OCI-LY3 (cell line): ENCODE data around the gene CARD9.

Source experiments
- H2AFZ ChIP-seq: fragments of 200-600, 300-600 bp; shearing (Covaris generic); 2 replicates; pipeline ENCODE4 v1.6.0; 2014; ENCODE audit warnings: antibody characterized with exemption, low read depth, low read length
- H3K27ac ChIP-seq: fragments of 200-600, 300-600 bp; sonication (generic); 2 replicates; pipeline ENCODE4 v1.5.1; 2014; ENCODE audit warnings: mild to moderate bottlenecking, low read length, moderate library complexity, mixed read lengths
- H3K27me3 ChIP-seq: fragments of 200-600, 300-600 bp; sonication (generic); 2 replicates; pipeline ENCODE4 v1.6.1; 2014; ENCODE audit warnings: low read depth, low read length, mixed read lengths
- H3K36me3 ChIP-seq: fragments of 200-600, 300-600 bp; sonication (generic); replicated peaks from 2 replicates; pipeline ENCODE3; 2014; ENCODE audit warnings: low read depth, low read length, mixed read lengths
- H3K4me1 ChIP-seq: fragments of 300-600, 200-600 bp; sonication (generic); 2 replicates; pipeline ENCODE4 v1.6.1; 2014; ENCODE audit warnings: low read length, mixed read lengths
- H3K4me2 ChIP-seq: fragments of 200-600, 300-600 bp; sonication (generic); 2 replicates; pipeline ENCODE4 v1.6.1; 2014; ENCODE audit warnings: low read length, mixed read lengths
- H3K4me3 ChIP-seq: fragments of 300-600, 200-600 bp; sonication (generic); 2 replicates; pipeline ENCODE4 v1.5.1; 2014; ENCODE audit warnings: antibody characterized with exemption, mild to moderate bottlenecking, low read length, moderate library complexity
- H3K79me2 ChIP-seq: fragments of 300-600, 200-600 bp; shearing (Covaris generic); 2 replicates; pipeline ENCODE4 v1.6.1; 2014; ENCODE audit warnings: mild to moderate bottlenecking, low read length, mixed read lengths
- H3K9ac ChIP-seq: fragments of 300-600, 200-600 bp; shearing (Covaris generic); 2 replicates; pipeline ENCODE4 v1.6.0; 2014; ENCODE audit warnings: mild to moderate bottlenecking, low read length, moderate library complexity
- H3K9me3 ChIP-seq: fragments of 200-600, 300-600 bp; shearing (Covaris generic); 2 replicates; pipeline ENCODE4 v1.6.1; 2014; ENCODE audit warnings: low read length, mixed read lengths; ENCODE audit not compliant: insufficient read depth
- H4K20me1 ChIP-seq: fragments of 200-600, 300-600 bp; sonication (generic); 2 replicates; pipeline ENCODE4 v1.6.1; 2016; ENCODE audit warnings: low read length, mixed read lengths; ENCODE audit not compliant: insufficient read depth
- EZH2phosphoT487 ChIP-seq: fragments of 200-600 bp; shearing (Covaris generic); IDR thresholded peaks from 2 replicates; pipeline ENCODE4 v1.6.1; 2018; ENCODE audit warnings: antibody characterized with exemption, mixed run types, low read depth
- TF ChIP-seq, protein P1 (sequence below): fragments of 200-600, 300-600 bp; sonication (generic); IDR thresholded peaks from 2 replicates; pipeline ENCODE4 v1.5.1; 2014; ENCODE audit warnings: antibody characterized with exemption, low read length, low read depth

The CARD9 gene

DNA sequence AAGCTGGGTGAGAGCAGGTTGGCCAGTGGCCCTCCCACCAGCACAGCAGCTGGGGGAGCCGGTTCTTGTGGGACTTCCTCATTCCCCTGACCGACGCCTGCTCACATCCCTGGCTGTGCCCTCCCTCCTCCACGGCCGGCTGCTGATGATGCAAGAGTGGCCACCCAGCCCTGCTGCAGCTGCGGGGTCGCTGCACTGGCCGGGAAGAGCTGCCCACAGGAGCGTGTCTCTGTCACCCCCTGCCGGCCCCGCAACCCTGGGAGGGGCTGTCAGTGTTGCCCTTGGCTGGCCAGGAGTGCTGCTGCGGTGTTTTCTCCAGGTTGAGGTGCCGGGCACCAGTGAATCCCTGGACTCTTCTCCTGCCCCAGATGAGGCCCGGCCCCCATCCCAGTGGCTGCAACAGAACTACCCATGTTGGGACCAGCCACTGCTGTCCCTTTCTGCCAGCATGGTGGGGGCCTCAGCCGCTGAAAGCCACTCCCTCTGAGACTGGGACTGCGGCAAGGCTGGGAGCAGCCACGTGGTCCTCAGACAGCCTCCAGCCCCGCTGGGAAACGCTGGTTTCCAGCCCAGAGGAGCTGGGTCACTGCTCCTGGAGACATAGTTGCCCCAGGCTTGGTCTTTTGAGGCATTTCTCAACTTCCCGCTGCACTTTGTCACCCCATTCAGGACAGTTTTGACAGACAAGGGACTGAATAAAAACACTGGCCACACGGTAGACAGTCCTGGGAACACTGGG, 739 bp downstream of the CARD9 start:
- Histone ChIP-seq H3K9ac (no peak overlapping the region), H3K27ac (no peak overlapping the region), H3K9me3 (no peaks in the 10 kb centered on the region), H3K27me3 (no peaks in the 10 kb centered on the region), H3K36me3 (no peaks in the 10 kb centered on the region), H3K4me3 (no peak overlapping the region), H3K4me1 (no peaks in the 10 kb centered on the region), H3K4me2 (no peak overlapping the region), H2AFZ (no peak overlapping the region), H3K79me2 (no peaks in the 10 kb centered on the region), H4K20me1 (0 out of 2 replicates have a peak, but pooled peaks cover 4% of the 10 kb centered on the region)
- TF ChIP-seq, protein P1, sequence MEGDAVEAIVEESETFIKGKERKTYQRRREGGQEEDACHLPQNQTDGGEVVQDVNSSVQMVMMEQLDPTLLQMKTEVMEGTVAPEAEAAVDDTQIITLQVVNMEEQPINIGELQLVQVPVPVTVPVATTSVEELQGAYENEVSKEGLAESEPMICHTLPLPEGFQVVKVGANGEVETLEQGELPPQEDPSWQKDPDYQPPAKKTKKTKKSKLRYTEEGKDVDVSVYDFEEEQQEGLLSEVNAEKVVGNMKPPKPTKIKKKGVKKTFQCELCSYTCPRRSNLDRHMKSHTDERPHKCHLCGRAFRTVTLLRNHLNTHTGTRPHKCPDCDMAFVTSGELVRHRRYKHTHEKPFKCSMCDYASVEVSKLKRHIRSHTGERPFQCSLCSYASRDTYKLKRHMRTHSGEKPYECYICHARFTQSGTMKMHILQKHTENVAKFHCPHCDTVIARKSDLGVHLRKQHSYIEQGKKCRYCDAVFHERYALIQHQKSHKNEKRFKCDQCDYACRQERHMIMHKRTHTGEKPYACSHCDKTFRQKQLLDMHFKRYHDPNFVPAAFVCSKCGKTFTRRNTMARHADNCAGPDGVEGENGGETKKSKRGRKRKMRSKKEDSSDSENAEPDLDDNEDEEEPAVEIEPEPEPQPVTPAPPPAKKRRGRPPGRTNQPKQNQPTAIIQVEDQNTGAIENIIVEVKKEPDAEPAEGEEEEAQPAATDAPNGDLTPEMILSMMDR, result no peak
- no peak for TF ChIP-seq EZH2phosphoT487

DNA sequence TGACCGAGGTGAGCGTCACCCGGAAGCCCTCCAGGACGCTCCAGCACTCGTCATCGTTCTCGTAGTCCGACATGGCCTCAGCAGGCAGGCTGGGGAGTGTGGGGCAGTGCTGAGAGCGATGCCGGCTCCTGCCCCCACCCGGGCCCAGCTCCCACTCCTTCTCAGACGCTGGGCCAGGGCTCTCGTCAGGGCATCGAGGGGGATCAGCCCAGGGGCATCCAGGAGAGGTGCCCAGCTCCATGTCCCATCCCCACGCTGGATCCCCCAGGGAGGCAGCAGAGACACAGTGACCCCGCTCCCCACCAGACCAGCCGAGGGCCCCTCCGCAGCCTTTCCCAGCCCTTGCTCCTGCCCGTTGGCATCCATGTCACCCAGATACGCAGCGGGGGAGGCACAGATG, 1.5 kb downstream of the CARD9 start:
- no peak overlapping the region for H3K9ac ChIP-seq
- H3K9me3 ChIP-seq, result no peaks in the 10 kb centered on the region
- no peaks in the 10 kb centered on the region for H3K79me2 ChIP-seq
- no peak overlapping the region for H3K27ac ChIP-seq
- no peak overlapping the region for H2AFZ ChIP-seq
- H4K20me1 ChIP-seq, result 0 out of 2 replicates have a peak, but pooled peaks cover 4% of the 10 kb centered on the region
- no peak overlapping the region for H3K4me3 ChIP-seq
- no peaks in the 10 kb centered on the region for H3K4me1 ChIP-seq
- no peak overlapping the region for H3K4me2 ChIP-seq
- H3K27me3 ChIP-seq, result no peaks in the 10 kb centered on the region
- TF ChIP-seq, protein P1, result no peak
- TF ChIP-seq EZH2phosphoT487, result no peak
- no peaks in the 10 kb centered on the region for H3K36me3 ChIP-seq

DNA sequence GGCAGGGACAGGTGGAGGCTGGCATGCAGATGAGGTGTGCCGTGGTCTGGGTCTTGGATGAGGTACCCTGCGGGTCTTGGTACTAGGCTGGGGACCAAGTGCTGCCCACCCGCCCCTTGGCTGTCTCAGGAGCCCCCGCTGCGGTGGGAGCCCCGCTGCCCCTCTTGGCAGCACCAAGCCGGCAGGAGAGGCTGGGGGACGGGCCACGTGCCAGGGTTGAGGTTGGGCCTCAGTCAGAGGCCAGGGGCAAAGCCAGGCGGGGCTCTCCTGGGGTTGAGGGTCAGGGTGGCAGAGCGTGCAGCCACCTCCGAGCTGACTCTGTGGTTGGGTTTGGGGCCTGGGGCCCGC, 2.0 kb downstream of the CARD9 start:
- H3K27ac ChIP-seq, result no peak overlapping the region
- TF ChIP-seq EZH2phosphoT487, result no peak
- TF ChIP-seq, protein P1, result no peak
- H3K4me2 ChIP-seq, result no peak overlapping the region
- H3K79me2 ChIP-seq, result no peaks in the 10 kb centered on the region
- 0 out of 2 replicates have a peak, but pooled peaks cover 4% of the 10 kb centered on the region for H4K20me1 ChIP-seq
- no peaks in the 10 kb centered on the region for H3K27me3 ChIP-seq
- no peaks in the 10 kb centered on the region for H3K36me3 ChIP-seq
- no peak overlapping the region for H2AFZ ChIP-seq
- H3K4me1 ChIP-seq, result no peaks in the 10 kb centered on the region
- no peaks in the 10 kb centered on the region for H3K9me3 ChIP-seq
- no peak overlapping the region for H3K4me3 ChIP-seq
- H3K9ac ChIP-seq, result no peak overlapping the region

DNA sequence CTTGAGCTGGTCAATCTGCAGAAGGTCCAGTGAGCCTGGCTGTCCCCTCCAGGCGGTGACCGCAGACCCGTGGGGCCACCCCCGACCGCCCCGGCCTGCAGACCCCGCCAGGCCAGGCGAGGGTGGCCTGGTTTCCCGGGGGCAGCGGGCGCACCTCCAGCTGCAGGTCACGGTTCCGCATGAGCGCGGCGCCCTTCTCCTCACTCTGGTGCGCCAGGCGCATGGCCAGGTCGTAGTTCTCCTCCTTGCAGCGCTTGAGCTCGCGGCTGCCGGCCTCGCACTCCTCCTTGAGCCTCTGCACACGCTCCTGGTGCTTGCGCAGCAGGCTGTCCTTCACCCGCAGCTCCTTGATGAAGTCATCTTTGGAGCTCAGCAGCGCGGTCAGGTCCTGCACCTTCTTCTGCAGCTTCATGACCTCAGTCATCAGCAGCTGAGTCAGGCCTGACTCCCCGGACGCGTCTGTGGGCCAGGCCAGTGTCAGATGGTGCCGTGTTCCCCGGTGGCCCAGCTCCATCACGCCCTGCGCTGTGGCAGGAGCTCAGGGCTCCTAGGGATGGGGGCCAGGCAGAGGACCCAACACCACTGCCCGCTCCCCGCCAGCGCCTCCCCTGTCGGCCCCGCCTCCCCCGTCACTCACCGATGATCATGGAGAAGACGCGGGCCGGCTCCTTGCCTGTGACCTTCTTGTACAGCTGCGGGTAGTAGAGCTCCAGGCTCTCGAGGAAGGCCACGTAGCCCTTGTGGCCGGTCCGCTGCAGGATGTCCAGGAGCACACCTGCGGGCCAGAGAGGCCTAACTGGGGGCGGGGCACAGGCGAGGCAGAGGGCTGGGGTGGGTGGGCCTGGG, 2.6 kb downstream of the CARD9 start:
- Histone ChIP-seq H3K9me3 (no peaks in the 10 kb centered on the region), H3K4me1 (peaks cover 3% of the 10 kb centered on the region), H3K9ac (no peak overlapping the region), H3K27ac (no peak overlapping the region), H3K27me3 (no peaks in the 10 kb centered on the region), H3K4me3 (no peak overlapping the region), H4K20me1 (0 out of 2 replicates have a peak, but pooled peaks cover 4% of the 10 kb centered on the region), H2AFZ (no peak overlapping the region), H3K79me2 (no peaks in the 10 kb centered on the region), H3K36me3 (no peaks in the 10 kb centered on the region), H3K4me2 (no peak overlapping the region)
- TF ChIP-seq EZH2phosphoT487, result no peak
- TF ChIP-seq, protein P1, result no peak
